PC-9 (cell line): ENCODE results near the gene PKNOX2. TPM values are rescaled to one million over a fixed set of nuclear protein-coding genes. Genes with fewer than 3 reads are reported as not detected.

Experiments
- BruUV-seq: library from RNA; stranded (reverse); fragments of 400-500 nt; replicated peaks from 2 replicates; lab custom pipeline; 2021; lab: Mats Ljungman, UMichigan
- CTCF ChIA-PET: fragments of 300-600 bp; sonication (Branson Sonifier 250); formaldehyde crosslinking; loops from one replicate; lab custom pipeline; 2022; ENCODE audit warnings: antibody characterized with exemption; lab: Charles Lee
- POLR2A ChIA-PET: fragments of 300-600 bp; sonication (Branson Sonifier 250); formaldehyde crosslinking; loops from one replicate; lab custom pipeline; 2022; ENCODE audit warnings: antibody characterized with exemption; ENCODE audit not compliant: unreplicated experiment; lab: Charles Lee
- DNase-seq, 2 experiments: peaks; one replicate each; pipeline versions ENCODE4 v3.0.0 to v3.0.0-alpha.2; 2015 to 2022; ENCODE audit warnings: mixed read lengths in 1 of 2
- H2AFZ ChIP-seq: fragments of 200-600 bp; sonication (generic); 2 replicates; pipeline ENCODE4 v1.8.1; 2017; ENCODE audit warnings: antibody characterized with exemption
- H3F3A ChIP-seq: fragments of 200-600 bp; sonication (generic); 2 replicates; pipeline ENCODE4 v1.8.1; 2017; ENCODE audit warnings: antibody characterized with exemption, mild to moderate bottlenecking, low read depth; ENCODE audit not compliant: insufficient read depth
- H3K27ac ChIP-seq: fragments of 200-600 bp; sonication (generic); 2 replicates; pipeline ENCODE4 v1.6.1; 2016; ENCODE audit warnings: mixed run types
- H3K27me3 ChIP-seq: fragments of 200-600 bp; sonication (generic); 2 replicates; pipeline ENCODE4 v1.6.1; 2016; ENCODE audit warnings: low read depth, mixed run types; ENCODE audit not compliant: insufficient read depth
- H3K36me3 ChIP-seq: fragments of 200-600 bp; sonication (generic); 2 replicates; pipeline ENCODE4 v1.6.1; 2016; ENCODE audit warnings: low read depth, mixed run types
- H3K4me1 ChIP-seq: fragments of 200-600 bp; sonication (generic); replicated peaks from 2 replicates; pipeline ENCODE4 v1.6.1; 2016; ENCODE audit warnings: mixed run types; ENCODE audit not compliant: insufficient read depth
- H3K4me2 ChIP-seq: fragments of 200-600 bp; sonication (generic); 2 replicates; pipeline ENCODE4 v1.6.1; 2017; ENCODE audit warnings: mixed run types
- H3K4me3 ChIP-seq: fragments of 200-600 bp; sonication (generic); 2 replicates; pipeline ENCODE4 v1.6.1; 2016; ENCODE audit warnings: mixed run types
- H3K79me2 ChIP-seq: fragments of 200-600 bp; sonication (generic); 2 replicates; pipeline ENCODE4 v1.6.1; 2017; ENCODE audit warnings: low read depth, mixed run types
- H3K9me2 ChIP-seq: fragments of 200-600 bp; sonication (generic); 2 replicates; pipeline ENCODE4 v1.8.1; 2017; ENCODE audit warnings: mild to moderate bottlenecking; ENCODE audit not compliant: insufficient read depth
- H3K9me3 ChIP-seq: fragments of 200-600 bp; sonication (generic); 2 replicates; pipeline ENCODE4 v1.8.1; 2016; ENCODE audit warnings: low read depth; ENCODE audit not compliant: insufficient read depth
- H4K20me1 ChIP-seq: fragments of 200-600 bp; sonication (generic); 2 replicates; pipeline ENCODE4 v1.8.1; 2017; ENCODE audit not compliant: insufficient read depth
- CTCF ChIP-seq: fragments of 200-600 bp; sonication (generic); conservative IDR thresholded peaks from 2 replicates; pipeline ENCODE4 v1.6.1; 2017; ENCODE audit warnings: mixed run types, antibody characterized with exemption, mild to moderate bottlenecking, moderate library complexity
- EZH2 ChIP-seq: fragments of 200-600 bp; sonication (generic); IDR thresholded peaks from 2 replicates; pipeline ENCODE4 v1.8.0; 2017; ENCODE audit warnings: antibody characterized with exemption, low read depth
- intact Hi-C: fragments of 100-400 bp; cut with micrococcal nuclease; formaldehyde crosslinking; loops from one replicate; pipeline ENCODE4 v1.10.0; 2022; ENCODE audit not compliant: unreplicated experiment
- total RNA-seq: library from RNA; stranded (reverse); gene quantifications from 2 replicates; pipeline ENCODE4 v1.2.3, GENCODE V29; 2021

The PKNOX2 gene
- total RNA-seq, 1 experiment from 2014 or later: not detected

GRCh38 chr11:125176866-125177265 is 12.3 kb downstream of the PKNOX2 start:
- Histone ChIP-seq H3K79me2 (no peaks in the 10 kb centered on the region), H3K9me2 (no peaks in the 10 kb centered on the region), H3K4me1 (no peaks in the 10 kb centered on the region), H3K9me3 (no peaks in the 10 kb centered on the region), H2AFZ (no peak overlapping the region), H3K36me3 (no peaks in the 10 kb centered on the region), H3K4me2 (no peak overlapping the region), H3K4me3 (no peak overlapping the region), H3F3A (no peaks in the 10 kb centered on the region), H3K27me3 (peaks cover 19% of the 10 kb centered on the region), H4K20me1 (no peaks in the 10 kb centered on the region), H3K27ac (no peak overlapping the region)
- CTCF ChIA-PET: no interaction called here
- intact Hi-C loops: no loop called here
- TF ChIP-seq EZH2 (no peak), CTCF (no peak)
- POLR2A ChIA-PET: no interaction called here
- BruUV-seq: no TSS peak
- no peak for DNase-seq

- TF ChIP-seq EZH2 (no peak), CTCF (no peak)
- no peaks in the 10 kb centered on the region for H3K9me2 ChIP-seq
- no peaks in the 10 kb centered on the region for H3F3A ChIP-seq
- no peak overlapping the region for H3K4me3 ChIP-seq
- POLR2A ChIA-PET: no interaction called here
- H3K36me3 ChIP-seq: no peaks in the 10 kb centered on the region
- H3K27ac ChIP-seq: no peak overlapping the region
- H4K20me1 ChIP-seq: no peaks in the 10 kb centered on the region
- H3K9me3 ChIP-seq: no peaks in the 10 kb centered on the region
- no peak overlapping the region for H3K4me2 ChIP-seq
- DNase-seq: no peak
- no peak overlapping the region for H2AFZ ChIP-seq
- no peaks in the 10 kb centered on the region for H3K4me1 ChIP-seq
- BruUV-seq: no TSS peak
- no peaks in the 10 kb centered on the region for H3K79me2 ChIP-seq
- CTCF ChIA-PET: no interaction called here
- intact Hi-C loops: no loop called here
- H3K27me3 ChIP-seq: peaks cover 20% of the 10 kb centered on the region
Measured at GRCh38 chr11:125177543-125177942, 13.0 kb downstream of the PKNOX2 start.

GRCh38 chr11:125179346-125179745 is 14.8 kb downstream of the PKNOX2 start:
- H3K4me2 ChIP-seq: no peak overlapping the region
- ChIA-PET CTCF (no interaction called here), POLR2A (no interaction called here)
- peaks cover 11% of the 10 kb centered on the region for H3K27me3 ChIP-seq
- intact Hi-C loops: no loop called here
- H3K4me1 ChIP-seq: no peaks in the 10 kb centered on the region
- H3K79me2 ChIP-seq: no peaks in the 10 kb centered on the region
- H4K20me1 ChIP-seq: no peaks in the 10 kb centered on the region
- no peaks in the 10 kb centered on the region for H3F3A ChIP-seq
- no peak overlapping the region for H2AFZ ChIP-seq
- no TSS peak for BruUV-seq
- no peak overlapping the region for H3K27ac ChIP-seq
- H3K36me3 ChIP-seq: no peaks in the 10 kb centered on the region
- no peaks in the 10 kb centered on the region for H3K9me2 ChIP-seq
- H3K9me3 ChIP-seq: no peaks in the 10 kb centered on the region
- no peak for TF ChIP-seq CTCF
- TF ChIP-seq EZH2: no peak
- no peak overlapping the region for H3K4me3 ChIP-seq
- DNase-seq: no peak
